ENCODE data around the gene SNX8.

Gene SNX8

GRCh38 chr7:2202361-2202761 is 111.9 kb downstream of the SNX8 start:
- no peak for DNase-seq (ENCODE audit: low read depth)

All from activated gamma-delta T cell treated with anti-CD3 and anti-CD28 coated beads, Interleukin-2, amount 50 U/mL, for 16 hours (primary cell).